ENCODE measurements around the gene RASGEF1B.
"Not testable (repeated sequence)": the region's sequence is repeated elsewhere in the genome, so short reads cannot be mapped to it uniquely, and the experiment has no call there.

Gene RASGEF1B

GRCh38 chr4:81429031-81429430, 42.7 kb downstream of the RASGEF1B start:
- DNase-seq, result no peak

- DNase-seq, result no peak
Measured at GRCh38 chr4:81428002-81428401, 43.7 kb downstream of the RASGEF1B start.

GRCh38 chr4:81427344-81427821, 44.3 kb downstream of the RASGEF1B start:
- peak; percentile 10 for DNase-seq

- no peak for DNase-seq
Measured at GRCh38 chr4:81426770-81427289, 44.9 kb downstream of the RASGEF1B start.

- peak; percentile 3 for DNase-seq
Measured at GRCh38 chr4:81424816-81425755, 46.6 kb downstream of the RASGEF1B start.

- DNase-seq, result no peak
Measured at GRCh38 chr4:81424336-81424735, 47.4 kb downstream of the RASGEF1B start.

GRCh38 chr4:81422595-81422994, 49.1 kb downstream of the RASGEF1B start:
- DNase-seq, result peak; percentile 16

- peak; percentile 84 for DNase-seq
Measured at GRCh38 chr4:81421346-81422218, 50.1 kb downstream of the RASGEF1B start.

- no peak for DNase-seq
Measured at GRCh38 chr4:81418572-81418971, 53.1 kb downstream of the RASGEF1B start.

- no peak for DNase-seq
Measured at GRCh38 chr4:81412946-81413495, 58.7 kb downstream of the RASGEF1B start.

- peak; percentile 36 for DNase-seq
Measured at GRCh38 chr4:81410680-81411079, 61.0 kb downstream of the RASGEF1B start.

- no peak for DNase-seq
Measured at GRCh38 chr4:81409836-81410235, 61.9 kb downstream of the RASGEF1B start.

- no peak for DNase-seq
Measured at GRCh38 chr4:81408341-81408740, 63.4 kb downstream of the RASGEF1B start.

- no peak for DNase-seq
Measured at GRCh38 chr4:81407726-81408125, 64.0 kb downstream of the RASGEF1B start.

- DNase-seq, result not testable (repeated sequence)
Measured at GRCh38 chr4:81406481-81406880, 65.2 kb downstream of the RASGEF1B start.

GRCh38 chr4:81405900-81406401, 65.8 kb downstream of the RASGEF1B start:
- peak; percentile 77 for DNase-seq

- DNase-seq, result no peak
Measured at GRCh38 chr4:81404741-81405140, 67.0 kb downstream of the RASGEF1B start.

- peak; percentile 9 for DNase-seq
Measured at GRCh38 chr4:81404294-81404693, 67.4 kb downstream of the RASGEF1B start.

- no peak for DNase-seq
Measured at GRCh38 chr4:81399306-81400086, 72.2 kb downstream of the RASGEF1B start.

- DNase-seq, result no peak
Measured at GRCh38 chr4:81398379-81398778, 73.3 kb downstream of the RASGEF1B start.

GRCh38 chr4:81397635-81398034, 74.1 kb downstream of the RASGEF1B start:
- DNase-seq, result no peak

- no peak for DNase-seq
Measured at GRCh38 chr4:81395239-81395638, 76.5 kb downstream of the RASGEF1B start.
